HG02763 (cell line): ENCODE results near the gene SPSB4.
A peak's percentile ranks its signal among the peaks of the same experiment; 100 is the strongest.

Source experiments
- ATAC-seq: cut with Tn5 transposase; IDR thresholded peaks from one replicate; pipeline ENCODE4 v1.9.1; 2021; ENCODE audit warnings: mild to moderate bottlenecking, moderate library complexity; ENCODE audit not compliant: unreplicated experiment

Gene SPSB4

GRCh38 chr3:141150081-141150830, 99.1 kb downstream of the SPSB4 start:
- ATAC-seq = no peak

- ATAC-seq = no peak
These were observed 99.8 kb downstream of the SPSB4 start for GRCh38 chr3:141150931-141151330.

GRCh38 chr3:141151439-141151838, 100.3 kb downstream of the SPSB4 start:
- no peak for ATAC-seq

GRCh38 chr3:141152130-141152529, 101.0 kb downstream of the SPSB4 start:
- no peak for ATAC-seq

- no peak for ATAC-seq
These were observed 101.9 kb downstream of the SPSB4 start for GRCh38 chr3:141152801-141153678.

GRCh38 chr3:141153679-141153966, 102.5 kb downstream of the SPSB4 start:
- ATAC-seq = no peak

GRCh38 chr3:141164852-141165251, 113.7 kb downstream of the SPSB4 start:
- no peak for ATAC-seq

GRCh38 chr3:141167681-141168080, 116.5 kb downstream of the SPSB4 start:
- ATAC-seq = no peak

GRCh38 chr3:141170678-141171295, 119.6 kb downstream of the SPSB4 start:
- ATAC-seq = no peak

- ATAC-seq = no peak
These were observed 123.5 kb downstream of the SPSB4 start for GRCh38 chr3:141174674-141175073.

GRCh38 chr3:141176775-141177174, 125.6 kb downstream of the SPSB4 start:
- ATAC-seq = no peak

GRCh38 chr3:141178026-141178425, 126.9 kb downstream of the SPSB4 start:
- no peak for ATAC-seq

- no peak for ATAC-seq
These were observed 127.4 kb downstream of the SPSB4 start for GRCh38 chr3:141178551-141178950.

GRCh38 chr3:141179983-141180382, 128.8 kb downstream of the SPSB4 start:
- no peak for ATAC-seq

- no peak for ATAC-seq
These were observed 130.0 kb downstream of the SPSB4 start for GRCh38 chr3:141181196-141181595.

- no peak for ATAC-seq
These were observed 130.7 kb downstream of the SPSB4 start for GRCh38 chr3:141181819-141182218.

- ATAC-seq = no peak
These were observed 132.5 kb downstream of the SPSB4 start for GRCh38 chr3:141183606-141184005.

GRCh38 chr3:141184430-141184829, 133.3 kb downstream of the SPSB4 start:
- no peak for ATAC-seq

- no peak for ATAC-seq
These were observed 140.1 kb downstream of the SPSB4 start for GRCh38 chr3:141191097-141191749.

- peak; percentile 99 for ATAC-seq
These were observed 141.2 kb downstream of the SPSB4 start for GRCh38 chr3:141192345-141192744.

- ATAC-seq = no peak
These were observed 142.1 kb downstream of the SPSB4 start for GRCh38 chr3:141193066-141193830.
